Panc1 (cell line): Measurements from ENCODE around the gene RALB. TPM values are rescaled to one million over a fixed set of nuclear protein-coding genes. Genes with fewer than 3 reads are reported as not detected.

Experiments
- ATAC-seq: fragments of 200-7000 bp; cut with Tn5 transposase; 2 replicates; pipeline ENCODE4 v1.9.1; 2020; ENCODE audit warnings: mild to moderate bottlenecking, moderate library complexity
- BruUV-seq: library from RNA; stranded (reverse); fragments of 400-500 nt; replicated peaks from 2 replicates; lab custom pipeline; 2021; lab: Mats Ljungman, UMichigan
- CTCF ChIA-PET: fragments of 300-600 bp; sonication (Branson Sonifier 250); formaldehyde crosslinking; loops from one replicate; lab custom pipeline; 2022; ENCODE audit warnings: antibody characterized with exemption; lab: Charles Lee
- POLR2A ChIA-PET: fragments of 300-600 bp; sonication (Branson Sonifier 250); formaldehyde crosslinking; loops from one replicate; lab custom pipeline; 2022; ENCODE audit warnings: antibody characterized with exemption; lab: Charles Lee
- DNase-seq: peaks from one replicate; pipeline ENCODE4 v3.0.0-alpha.2; 2010; ENCODE audit warnings: low read depth, low spot score
- H3K27ac ChIP-seq: 2 replicates; pipeline ENCODE4 v1.5.1; 2011; ENCODE audit warnings: mild to moderate bottlenecking, low read length, inconsistent platforms
- H3K27me3 ChIP-seq: fragments of 200-500 bp; sonication (Bioruptor generic); 2 replicates; pipeline ENCODE4 v1.6.0; 2014; ENCODE audit warnings: low read length, inconsistent platforms; ENCODE audit not compliant: control insufficient read depth, insufficient read depth
- H3K36me3 ChIP-seq: fragments of 200-500 bp; sonication (Bioruptor generic); 2 replicates; pipeline ENCODE4 v1.5.1; 2014; ENCODE audit warnings: inconsistent platforms, mild to moderate bottlenecking, low read length, moderate library complexity; ENCODE audit not compliant: control insufficient read depth, insufficient read depth
- H3K4me1 ChIP-seq: 2 replicates; pipeline ENCODE4 v1.5.1; 2011; ENCODE audit warnings: inconsistent platforms, mild to moderate bottlenecking, low read length, moderate library complexity; ENCODE audit not compliant: control insufficient read depth, insufficient read depth
- H3K4me3 ChIP-seq, 2 experiments: 2 replicates each; pipeline ENCODE4 v1.5.1; 2011 to 2012; ENCODE audit warnings: low read depth in 2 of 2, low read length in 2 of 2, mild to moderate bottlenecking in 2 of 2, inconsistent platforms in 1 of 2, moderate library complexity in 1 of 2
- H3K9me3 ChIP-seq: fragments of 200-500 bp; sonication (Bioruptor generic); 2 replicates; pipeline ENCODE4 v1.5.1; 2014; ENCODE audit warnings: low read depth, mild to moderate bottlenecking, inconsistent platforms, low read length, moderate library complexity; ENCODE audit not compliant: control insufficient read depth, insufficient read depth
- CTCF ChIP-seq: fragments of 450-650 bp; IDR thresholded peaks from 2 replicates; pipeline ENCODE4 v1.5.1; 2017; ENCODE audit warnings: mild to moderate bottlenecking
- POLR2AphosphoS5 ChIP-seq: IDR thresholded peaks from 2 replicates; pipeline ENCODE4 v1.6.1; 2012; ENCODE audit warnings: mild to moderate bottlenecking, low read depth, low read length, moderate library complexity
- REST ChIP-seq, 2 experiments: IDR thresholded peaks; 2 replicates each; pipeline ENCODE4 v1.6.1; 2011 to 2012; ENCODE audit warnings: low read depth in 2 of 2, control low read depth in 1 of 2, low read length in 1 of 2, mild to moderate bottlenecking in 1 of 2, moderate library complexity in 1 of 2; ENCODE audit not compliant: insufficient read depth in 1 of 2
- SIN3A ChIP-seq: IDR thresholded peaks from 2 replicates; pipeline ENCODE4 v1.6.1; 2012; ENCODE audit warnings: low read depth, mild to moderate bottlenecking, low read length, moderate library complexity, borderline replicate concordance; ENCODE audit not compliant: insufficient read depth
- TCF7L2 ChIP-seq: IDR thresholded peaks from 2 replicates; pipeline ENCODE4 v1.6.1; 2011; ENCODE audit warnings: mild to moderate bottlenecking, low read depth, low read length, inconsistent platforms
- in situ Hi-C: cut with HindIII; loops from 2 replicates; pipeline ENCODE4 v1.10.0; 2016; ENCODE audit warnings: low sequenced_read_pairs, low pct_unique_long_range_greater_than_20kb
- intact Hi-C: fragments of 100-400 bp; cut with micrococcal nuclease; formaldehyde crosslinking; loops from one replicate; pipeline ENCODE4 v1.10.0; 2022; ENCODE audit not compliant: unreplicated experiment
- total RNA-seq: library from RNA; stranded (reverse); gene quantifications from one replicate; pipeline ENCODE4 v1.2.1, GENCODE V29; 2021; ENCODE audit not compliant: unreplicated experiment

Gene RALB
- total RNA-seq, 1 experiment from 2014 or later, result 47.8 TPM

DNA sequence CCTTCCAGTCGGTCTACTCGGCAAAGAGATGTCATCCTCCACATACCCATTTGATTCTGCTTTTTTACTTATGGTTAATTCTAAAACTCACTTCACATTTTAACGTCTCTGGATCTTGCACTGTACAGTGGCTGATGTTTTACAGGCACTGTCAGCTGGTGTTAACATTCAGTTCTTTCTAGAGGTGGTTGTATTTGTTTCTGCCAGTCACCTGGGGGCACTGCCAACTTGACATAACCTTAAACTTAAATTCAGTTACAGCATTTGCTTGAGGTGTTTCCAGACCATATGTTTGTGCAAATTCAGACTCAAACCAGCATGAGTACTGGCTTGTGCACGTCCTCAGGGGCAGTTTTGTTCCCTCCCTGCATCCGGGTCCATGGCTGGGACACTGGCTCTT is 24.1 kb upstream of the RALB start:
- H3K27me3 ChIP-seq, result no peaks in the 10 kb centered on the region
- no peak overlapping the region for H3K4me3 ChIP-seq
- H3K27ac ChIP-seq, result no peak overlapping the region
- POLR2A ChIA-PET, result no interaction called here
- no peaks in the 10 kb centered on the region for H3K36me3 ChIP-seq
- H3K4me1 ChIP-seq, result peaks cover 15% of the 10 kb centered on the region
- intact Hi-C loops, result loop anchor here (5.0 kb wide), 1 partner anchor 84 kb away; no protein-coding TSS in a partner anchor
- DNase-seq, result no peak
- in situ Hi-C loops, result no loop called here
- no peaks in the 10 kb centered on the region for H3K9me3 ChIP-seq
- TF ChIP-seq REST (IDR thresholded peaks at IDR 0.05; ENCODE audit: insufficient read depth in 1 of 2, low read depth in 2 of 2, low read length in 1 of 2) (no peak), CTCF (no peak), POLR2AphosphoS5 (no peak), SIN3A (no peak)
- CTCF ChIA-PET, result no interaction called here
- no peak for ATAC-seq
- BruUV-seq, result no TSS peak

- Histone ChIP-seq H3K27ac (no peak overlapping the region), H3K4me1 (peaks cover 9% of the 10 kb centered on the region), H3K36me3 (no peaks in the 10 kb centered on the region), H3K4me3 (no peak overlapping the region), H3K9me3 (no peaks in the 10 kb centered on the region), H3K27me3 (no peaks in the 10 kb centered on the region)
- in situ Hi-C loops (no loop called here), intact Hi-C loops (loop anchor here (5.0 kb wide), 1 partner anchor 83 kb away; no protein-coding TSS in a partner anchor)
- BruUV-seq, result no TSS peak
- ChIA-PET POLR2A (no interaction called here), CTCF (no interaction called here)
- no peak for TF ChIP-seq CTCF
- TF ChIP-seq REST (IDR thresholded peaks at IDR 0.05; ENCODE audit: insufficient read depth in 1 of 2, low read depth in 2 of 2, low read length in 1 of 2), result no peak
- no peak for TF ChIP-seq POLR2AphosphoS5
- no peak for TF ChIP-seq TCF7L2
- TF ChIP-seq SIN3A, result no peak
- DNase-seq (no peak), ATAC-seq (no peak)
Observed at GRCh38 chr2:120229341-120229740, 23.3 kb upstream of the RALB start.
